GM12874 (cell line): Measurements from ENCODE around the gene GUCY1A2.

Source experiments
- TF ChIP-seq, protein P1 (sequence below): IDR thresholded peaks from 2 replicates; pipeline ENCODE4 v1.5.1; 2011; ENCODE audit warnings: low read depth, mild to moderate bottlenecking, control low read depth, low read length, moderate library complexity; ENCODE audit not compliant: insufficient read depth

The GUCY1A2 gene

GRCh38 chr11:106761745-106762144 lies 256.5 kb downstream of the GUCY1A2 start:
- TF ChIP-seq, protein P1, sequence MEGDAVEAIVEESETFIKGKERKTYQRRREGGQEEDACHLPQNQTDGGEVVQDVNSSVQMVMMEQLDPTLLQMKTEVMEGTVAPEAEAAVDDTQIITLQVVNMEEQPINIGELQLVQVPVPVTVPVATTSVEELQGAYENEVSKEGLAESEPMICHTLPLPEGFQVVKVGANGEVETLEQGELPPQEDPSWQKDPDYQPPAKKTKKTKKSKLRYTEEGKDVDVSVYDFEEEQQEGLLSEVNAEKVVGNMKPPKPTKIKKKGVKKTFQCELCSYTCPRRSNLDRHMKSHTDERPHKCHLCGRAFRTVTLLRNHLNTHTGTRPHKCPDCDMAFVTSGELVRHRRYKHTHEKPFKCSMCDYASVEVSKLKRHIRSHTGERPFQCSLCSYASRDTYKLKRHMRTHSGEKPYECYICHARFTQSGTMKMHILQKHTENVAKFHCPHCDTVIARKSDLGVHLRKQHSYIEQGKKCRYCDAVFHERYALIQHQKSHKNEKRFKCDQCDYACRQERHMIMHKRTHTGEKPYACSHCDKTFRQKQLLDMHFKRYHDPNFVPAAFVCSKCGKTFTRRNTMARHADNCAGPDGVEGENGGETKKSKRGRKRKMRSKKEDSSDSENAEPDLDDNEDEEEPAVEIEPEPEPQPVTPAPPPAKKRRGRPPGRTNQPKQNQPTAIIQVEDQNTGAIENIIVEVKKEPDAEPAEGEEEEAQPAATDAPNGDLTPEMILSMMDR = no peak

DNA sequence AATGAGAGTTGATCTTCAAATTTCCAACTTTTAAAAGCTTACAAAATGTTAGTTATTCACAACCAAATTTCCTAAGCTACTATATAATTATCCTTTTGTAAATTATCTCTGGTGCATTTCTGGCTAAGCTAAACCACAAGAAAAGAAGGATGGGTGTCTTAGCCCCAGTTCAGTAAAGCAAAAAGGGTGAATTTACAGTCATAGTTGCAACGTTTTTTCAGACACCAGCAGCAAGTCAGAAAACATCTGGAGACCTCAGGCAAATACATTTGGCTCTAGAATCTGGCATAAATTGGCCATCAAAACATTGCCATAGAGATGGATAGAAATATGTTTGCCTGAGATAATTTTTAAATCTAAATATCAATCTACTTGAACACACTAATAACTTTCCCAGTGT lies 257.0 kb downstream of the GUCY1A2 start:
- TF ChIP-seq, protein P1 = no peak

DNA sequence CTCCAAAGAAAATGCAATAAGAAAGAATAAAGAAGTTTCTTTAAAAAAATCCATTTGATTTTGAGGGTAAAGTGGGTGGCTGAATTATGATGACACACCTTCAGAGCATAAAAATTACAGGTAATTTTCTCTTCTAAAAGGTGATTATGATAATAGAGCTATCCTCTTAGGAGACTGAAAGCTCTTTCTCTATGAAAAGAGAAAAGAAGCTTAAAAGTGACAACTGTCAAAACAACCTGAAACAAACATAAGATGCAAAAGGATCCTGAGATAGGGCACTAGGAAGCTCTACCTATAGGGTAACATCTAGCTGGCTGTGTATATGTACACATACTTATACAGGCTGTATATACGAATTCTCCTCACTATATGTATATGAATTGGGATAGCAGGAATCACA lies 270.2 kb downstream of the GUCY1A2 start:
- TF ChIP-seq, protein P1 = no peak

DNA sequence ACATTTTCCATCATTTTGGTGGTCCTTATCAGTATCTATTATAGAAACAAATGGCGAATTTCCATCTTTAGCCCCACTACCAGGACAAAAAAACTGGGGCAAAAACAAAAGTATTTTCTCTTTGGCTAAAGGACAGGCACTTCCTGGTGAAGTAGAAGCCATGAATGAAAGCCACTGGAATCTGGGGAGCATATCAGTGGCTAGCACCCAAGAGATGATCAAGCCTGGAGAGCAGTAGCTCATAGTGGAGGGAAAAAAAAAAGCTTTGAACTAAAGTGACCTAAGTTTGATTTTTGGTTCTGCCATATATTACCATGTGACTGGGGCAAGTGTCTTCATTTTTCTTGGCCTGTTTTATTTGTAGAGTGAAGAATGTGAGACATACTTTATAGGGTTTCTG lies 272.3 kb downstream of the GUCY1A2 start:
- TF ChIP-seq, protein P1 = no peak

DNA sequence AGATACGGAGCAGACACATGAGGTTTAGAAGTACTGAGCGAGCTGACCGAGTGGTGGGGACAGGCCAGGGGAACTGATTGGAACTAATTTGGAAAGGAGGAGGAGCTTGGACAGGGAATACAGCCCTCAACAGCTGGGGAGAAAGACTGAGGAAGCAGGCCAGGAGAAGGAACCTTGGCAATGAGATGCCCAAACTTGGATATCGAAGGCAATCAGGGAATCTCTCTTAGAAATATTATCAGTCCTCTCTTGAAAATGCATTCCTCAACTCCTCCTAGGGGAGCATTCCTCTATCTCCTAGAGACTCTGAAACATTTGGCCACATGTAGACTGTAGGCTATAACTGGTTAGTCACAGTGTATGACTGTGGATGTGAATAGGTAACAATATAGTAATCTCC lies 284.6 kb downstream of the GUCY1A2 start:
- TF ChIP-seq, protein P1 = no peak

GRCh38 chr11:106728859-106729258 lies 289.4 kb downstream of the GUCY1A2 start:
- TF ChIP-seq, protein P1 = no peak

DNA sequence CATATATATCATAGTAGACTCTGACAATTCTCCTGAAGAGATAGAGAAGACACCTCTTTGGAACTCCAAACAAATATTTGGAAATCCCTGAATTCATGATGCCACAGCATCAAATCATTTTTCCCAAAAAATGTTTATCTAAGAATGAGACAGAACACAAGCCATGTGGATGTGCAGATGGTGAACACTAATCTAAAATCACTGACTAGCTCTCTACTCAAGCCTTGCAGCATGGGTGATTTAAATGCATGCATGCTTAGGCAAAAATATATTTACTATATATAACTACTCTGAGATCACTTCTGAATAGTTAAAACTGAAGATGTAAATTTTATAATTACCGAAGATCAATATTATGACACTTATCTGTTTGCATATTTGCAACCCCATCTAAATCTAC lies 289.9 kb downstream of the GUCY1A2 start:
- TF ChIP-seq, protein P1 = no peak

DNA sequence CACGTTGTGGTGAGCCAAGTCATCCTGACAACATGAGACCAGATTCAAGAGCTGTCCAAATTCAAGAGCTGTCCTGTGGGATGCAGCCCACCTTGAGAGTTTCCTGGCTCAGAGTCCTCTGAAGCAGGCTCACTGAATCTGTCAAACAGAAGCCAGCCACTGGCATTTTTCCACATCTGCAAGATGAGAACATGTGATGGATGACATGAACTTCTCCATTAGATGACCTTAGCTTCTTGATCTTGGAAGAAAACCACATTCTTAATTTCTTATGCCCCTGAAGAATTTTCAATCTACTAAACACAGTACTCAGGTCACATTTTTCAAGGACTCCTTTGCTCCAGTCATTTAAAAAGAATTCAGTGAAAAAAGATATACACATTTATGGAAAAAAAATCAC lies 291.0 kb downstream of the GUCY1A2 start:
- TF ChIP-seq, protein P1 = no peak
